Kidney epithelial cell (primary cell): Measurements from ENCODE around the gene OPCML. TPM values are rescaled to one million over a fixed set of nuclear protein-coding genes. Genes with fewer than 3 reads are reported as not detected.

Experiments
- DNase-seq: peaks from one replicate; pipeline ENCODE4 v3.0.0-alpha.2; 2010; ENCODE audit warnings: low read depth
- H3K27me3 ChIP-seq: 2 replicates; pipeline ENCODE4 v1.6.0; 2011; ENCODE audit warnings: low read length; ENCODE audit not compliant: control insufficient read depth, insufficient read depth
- H3K36me3 ChIP-seq: 2 replicates; pipeline ENCODE4 v1.5.1; 2011; ENCODE audit warnings: low read length; ENCODE audit not compliant: control insufficient read depth, insufficient read depth
- H3K4me3 ChIP-seq: 2 replicates; pipeline ENCODE4 v1.5.1; 2011; ENCODE audit warnings: low read depth, mild to moderate bottlenecking, control low read depth, low read length
- CTCF ChIP-seq: IDR thresholded peaks from 2 replicates; pipeline ENCODE4 v1.5.1; 2011; ENCODE audit warnings: mild to moderate bottlenecking, moderate library complexity, low read length, control low read depth, inconsistent platforms; ENCODE audit not compliant: insufficient read depth, poor library complexity, severe bottlenecking
- total RNA-seq: library from RNA; depleted of rRNA; stranded (reverse); fragments of >200 nt; gene quantifications from 2 replicates; pipeline ENCODE4 v1.2.3, GENCODE V29; 2015

Gene OPCML
- total RNA-seq, 1 donor from 2014 or later = under 0.01 TPM

GRCh38 chr11:132408877-132409276, 1123.4 kb downstream of the OPCML start:
- TF ChIP-seq CTCF = no peak
- DNase-seq = no peak
- Histone ChIP-seq H3K27me3 (no peaks in the 10 kb centered on the region), H3K36me3 (no peaks in the 10 kb centered on the region), H3K4me3 (no peak overlapping the region)

GRCh38 chr11:132405728-132406127, 1126.6 kb downstream of the OPCML start:
- peaks cover 3% of the 10 kb centered on the region for H3K27me3 ChIP-seq
- TF ChIP-seq CTCF = no peak
- no peaks in the 10 kb centered on the region for H3K36me3 ChIP-seq
- DNase-seq = no peak
- H3K4me3 ChIP-seq = no peak overlapping the region

- DNase-seq = peak; percentile 12
- no peak overlapping the region for H3K4me3 ChIP-seq
- peak; percentile 75 for TF ChIP-seq CTCF
- H3K27me3 ChIP-seq = peaks cover 3% of the 10 kb centered on the region
- H3K36me3 ChIP-seq = no peaks in the 10 kb centered on the region
Measured at GRCh38 chr11:132402071-132402684, 1130.1 kb downstream of the OPCML start.

GRCh38 chr11:132396318-132396717, 1136.0 kb downstream of the OPCML start:
- no peak for DNase-seq

GRCh38 chr11:132395434-132395833, 1136.9 kb downstream of the OPCML start:
- Histone ChIP-seq H3K36me3 (no peaks in the 10 kb centered on the region), H3K4me3 (no peak overlapping the region), H3K27me3 (no peaks in the 10 kb centered on the region)
- no peak for DNase-seq
- no peak for TF ChIP-seq CTCF

More at GRCh38 chr11:132396318-132396717, 1136.0 kb downstream of the OPCML start:
- no peaks in the 10 kb centered on the region for H3K27me3 ChIP-seq
- H3K4me3 ChIP-seq = no peak overlapping the region
- H3K36me3 ChIP-seq = no peaks in the 10 kb centered on the region
- no peak for TF ChIP-seq CTCF

GRCh38 chr11:132379540-132379939, 1152.8 kb downstream of the OPCML start:
- H3K36me3 ChIP-seq = no peaks in the 10 kb centered on the region
- no peak for DNase-seq
- TF ChIP-seq CTCF = no peak
- H3K4me3 ChIP-seq = no peak overlapping the region
- H3K27me3 ChIP-seq = no peaks in the 10 kb centered on the region
